AG08395 (cell line): ENCODE results near the gene GCH1.
"Not testable (repeated sequence)": the region's sequence is repeated elsewhere in the genome, so short reads cannot be mapped to it uniquely, and the experiment has no call there.

Experiments used
- DNase-seq: peaks from one replicate; pipeline ENCODE4 v3.0.0; 2012; ENCODE audit warnings: mixed read lengths, low spot score

GCH1 gene

DNA sequence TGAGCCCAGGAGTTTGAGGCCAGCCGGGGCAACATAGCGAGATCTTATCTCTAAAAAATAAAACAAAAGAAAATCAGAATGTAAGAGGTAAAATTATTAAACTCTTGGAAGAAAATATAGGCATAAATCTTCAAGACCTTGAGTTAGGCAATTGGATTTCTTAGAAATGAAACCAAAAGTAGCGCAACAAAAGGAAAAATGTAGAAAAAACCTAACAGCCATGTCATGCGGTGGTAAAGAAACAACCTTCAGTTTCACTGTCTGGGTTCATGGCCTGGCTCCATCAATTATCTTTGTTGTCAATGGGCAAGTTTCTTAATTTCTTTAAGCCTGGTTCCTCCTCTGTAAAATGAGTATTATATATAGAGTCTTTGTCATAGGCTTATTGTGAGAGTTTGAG lies 5.6 kb upstream of the GCH1 start:
- DNase-seq, result no peak

DNA sequence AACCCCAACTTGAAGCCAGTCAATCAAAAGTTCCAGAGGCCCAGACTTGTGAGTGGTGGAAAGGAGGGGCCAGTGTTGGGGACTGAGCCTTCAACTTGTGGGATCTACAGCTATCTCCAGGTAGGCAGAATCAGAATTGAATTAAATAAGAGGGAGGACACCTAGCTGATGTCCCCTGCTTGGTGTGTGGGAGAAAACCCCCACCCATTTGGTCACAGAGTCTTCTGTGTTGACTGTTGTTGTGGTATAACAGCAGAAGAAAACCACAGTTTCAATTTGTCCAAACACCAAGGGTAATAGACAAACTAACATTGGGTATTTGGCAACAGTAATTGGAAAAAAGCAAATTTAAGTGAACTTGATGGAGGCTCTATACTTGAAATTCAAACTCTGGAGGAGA lies 3.4 kb upstream of the GCH1 start:
- DNase-seq, result no peak

DNA sequence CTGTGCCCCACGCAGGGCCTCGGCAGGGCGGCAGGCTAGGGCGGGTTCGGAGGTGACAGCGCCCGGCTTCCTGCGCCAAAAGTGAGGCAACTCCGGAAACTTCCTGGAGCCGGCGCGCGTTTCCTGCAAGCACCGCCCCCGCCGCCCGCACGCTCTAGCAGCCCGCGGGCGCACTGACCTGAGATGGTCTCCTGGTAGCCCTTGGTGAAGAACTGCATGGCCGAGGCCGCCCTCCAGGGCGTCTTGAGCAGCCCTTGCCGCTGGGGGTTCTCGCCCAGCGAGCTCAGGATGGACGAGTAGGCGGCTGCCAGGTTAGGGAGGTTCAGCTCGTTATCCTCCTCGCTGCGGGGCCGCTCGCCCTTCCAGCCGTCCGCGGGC lies 494 bp downstream of the GCH1 start:
- DNase-seq, result peak; percentile 19

DNA sequence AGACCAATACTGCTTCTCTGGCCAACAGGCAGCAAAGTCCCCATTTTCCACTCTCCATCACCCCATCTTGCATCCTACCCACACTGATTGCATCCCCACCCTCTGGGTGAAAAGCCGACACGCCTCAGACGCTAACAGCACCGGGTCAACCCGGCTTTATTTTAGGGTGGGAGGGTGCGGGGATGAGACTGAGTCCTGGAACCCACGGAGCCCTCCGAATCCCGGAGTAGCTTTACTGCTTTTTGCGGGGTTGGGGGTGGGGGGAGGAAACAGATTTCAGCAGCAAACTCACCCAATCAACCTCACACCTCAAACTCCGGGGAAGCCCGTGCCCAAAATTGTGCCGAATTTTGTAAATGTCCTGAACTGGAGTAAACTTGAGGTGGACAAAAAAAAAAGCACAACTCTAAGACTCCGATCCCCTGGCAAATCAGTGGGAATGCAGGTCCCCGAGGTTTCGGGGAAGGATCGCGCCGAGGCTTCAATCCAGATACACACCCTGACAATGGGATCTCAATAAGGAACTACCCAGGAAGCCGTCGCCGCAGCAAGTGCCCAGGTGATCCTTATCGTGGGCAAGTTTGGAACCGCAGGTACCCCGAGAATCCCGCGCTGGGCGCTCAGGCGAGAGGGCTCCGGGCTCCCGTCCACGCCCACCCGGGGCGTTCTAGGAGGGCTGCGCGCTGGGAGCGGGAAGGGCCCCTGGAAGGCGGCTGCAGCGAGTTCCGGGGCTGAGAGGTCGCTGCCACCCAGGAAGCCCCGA lies 1.1 kb downstream of the GCH1 start:
- no peak for DNase-seq

DNA sequence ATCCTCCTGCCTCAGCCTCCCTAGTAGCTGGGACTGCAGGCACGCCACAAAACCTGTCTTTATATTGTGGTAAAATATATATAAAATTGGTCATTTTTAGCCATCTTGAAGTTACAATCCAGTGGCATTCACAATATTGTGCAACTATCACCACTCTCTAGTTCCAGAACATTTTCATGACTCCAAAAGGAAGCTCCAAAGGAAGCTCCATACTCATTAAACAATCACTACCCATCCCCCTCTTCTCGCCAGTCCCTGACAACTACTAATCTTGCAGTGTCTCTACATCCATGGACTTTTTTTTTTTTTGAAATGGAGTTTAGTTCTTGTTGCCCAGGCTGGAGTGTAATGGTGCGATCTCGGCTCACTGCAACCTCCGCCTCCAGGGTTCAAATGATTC lies 3.1 kb downstream of the GCH1 start:
- no peak for DNase-seq

DNA sequence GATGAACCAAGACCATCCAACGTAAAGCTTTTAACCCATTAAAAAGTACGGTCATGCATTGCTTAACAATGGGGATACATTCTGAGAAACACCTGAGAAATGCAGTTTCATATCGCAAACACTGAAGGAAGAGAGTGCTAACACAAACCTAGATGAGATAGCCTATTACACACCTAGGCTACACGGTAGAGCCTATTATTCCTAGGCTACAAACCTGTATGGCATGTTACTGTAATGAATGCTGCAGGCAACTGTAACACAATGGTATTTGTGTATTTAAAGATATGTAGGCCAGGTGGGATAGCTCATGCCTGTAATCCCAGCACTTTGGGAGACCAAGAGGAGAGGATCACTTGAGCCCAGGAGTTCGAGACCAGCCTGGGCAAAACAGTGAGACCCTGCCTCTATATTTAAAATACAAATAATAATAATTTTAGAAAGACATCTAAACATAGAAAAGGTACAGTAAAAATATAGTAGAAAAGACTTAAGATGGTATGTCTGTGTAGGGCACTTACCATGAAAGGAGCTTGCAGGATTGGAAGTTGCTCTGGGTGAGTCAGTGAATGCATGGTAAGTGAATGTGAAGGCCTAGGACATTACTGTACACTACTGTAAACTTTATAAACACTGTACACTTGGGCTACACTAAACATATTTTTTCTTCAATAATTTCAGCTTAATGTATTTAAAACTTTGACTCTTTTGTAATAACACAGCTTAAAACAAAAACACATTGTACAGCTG lies 4.6 kb downstream of the GCH1 start:
- DNase-seq, result not testable (repeated sequence)

DNA sequence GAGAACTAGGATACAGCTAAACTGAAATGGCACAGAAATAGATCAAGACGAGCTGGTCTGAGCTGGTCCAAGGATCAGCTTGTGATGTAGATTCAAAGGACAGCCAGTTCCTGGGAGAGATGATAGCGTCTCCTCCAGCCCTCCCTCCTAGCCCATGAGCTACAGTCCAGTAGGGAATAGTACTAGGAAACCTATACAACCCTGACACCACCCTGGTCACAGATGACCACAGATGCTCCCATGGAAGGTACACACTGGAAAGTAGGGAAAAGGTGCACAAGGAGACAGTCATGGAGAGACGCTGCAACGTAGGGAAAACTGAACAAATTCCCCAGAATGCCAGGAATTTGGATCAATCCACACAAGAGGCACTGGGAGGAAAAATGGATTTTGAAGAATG lies 6.9 kb downstream of the GCH1 start:
- no peak for DNase-seq

DNA sequence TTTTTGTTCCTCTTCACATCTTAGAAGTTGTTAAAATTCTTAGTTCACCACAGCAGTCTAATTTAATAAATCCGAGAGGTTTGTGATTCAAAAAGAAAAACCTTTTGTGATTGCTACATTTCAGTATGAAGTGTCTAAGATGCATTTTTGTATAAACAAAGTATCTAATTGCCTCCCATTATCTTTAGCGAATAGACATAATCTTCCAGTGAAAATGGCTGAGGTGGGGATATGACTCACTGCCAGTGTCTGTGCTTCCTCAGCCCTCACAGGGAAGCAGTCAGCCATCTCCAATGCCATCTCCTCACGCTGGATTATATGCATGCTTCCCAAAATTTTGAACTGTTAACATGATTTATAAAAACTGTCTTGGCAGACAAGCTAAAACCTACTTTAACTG lies 7.6 kb downstream of the GCH1 start:
- DNase-seq, result peak; percentile 26

DNA sequence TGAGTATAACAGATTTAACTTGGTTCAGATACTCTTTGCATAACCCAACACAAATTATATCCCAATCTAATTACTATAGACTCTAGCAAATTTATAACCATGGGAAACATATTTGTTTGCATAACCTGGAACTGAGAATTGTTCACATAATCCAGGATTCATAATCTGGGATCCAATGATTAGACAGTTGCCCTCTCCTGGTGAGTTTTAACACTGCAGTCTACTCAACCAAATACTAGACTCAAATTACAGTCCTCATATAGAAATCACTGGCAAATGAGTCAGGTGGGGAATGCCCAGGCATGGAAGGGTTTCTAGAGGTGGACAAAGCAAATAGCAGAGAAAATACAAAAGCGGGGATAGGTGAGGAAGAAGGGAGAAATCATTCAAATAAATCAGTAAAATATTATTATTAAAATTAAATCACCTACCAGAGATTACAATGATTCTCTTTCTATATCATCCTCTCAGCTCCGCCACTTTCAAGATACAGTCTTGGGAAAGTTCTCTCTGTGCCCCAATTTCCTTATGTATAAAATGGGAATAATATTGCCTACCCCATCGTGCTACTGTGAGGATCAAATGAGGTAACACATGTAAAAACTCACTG lies 9.4 kb downstream of the GCH1 start:
- DNase-seq, result peak; percentile 63

DNA sequence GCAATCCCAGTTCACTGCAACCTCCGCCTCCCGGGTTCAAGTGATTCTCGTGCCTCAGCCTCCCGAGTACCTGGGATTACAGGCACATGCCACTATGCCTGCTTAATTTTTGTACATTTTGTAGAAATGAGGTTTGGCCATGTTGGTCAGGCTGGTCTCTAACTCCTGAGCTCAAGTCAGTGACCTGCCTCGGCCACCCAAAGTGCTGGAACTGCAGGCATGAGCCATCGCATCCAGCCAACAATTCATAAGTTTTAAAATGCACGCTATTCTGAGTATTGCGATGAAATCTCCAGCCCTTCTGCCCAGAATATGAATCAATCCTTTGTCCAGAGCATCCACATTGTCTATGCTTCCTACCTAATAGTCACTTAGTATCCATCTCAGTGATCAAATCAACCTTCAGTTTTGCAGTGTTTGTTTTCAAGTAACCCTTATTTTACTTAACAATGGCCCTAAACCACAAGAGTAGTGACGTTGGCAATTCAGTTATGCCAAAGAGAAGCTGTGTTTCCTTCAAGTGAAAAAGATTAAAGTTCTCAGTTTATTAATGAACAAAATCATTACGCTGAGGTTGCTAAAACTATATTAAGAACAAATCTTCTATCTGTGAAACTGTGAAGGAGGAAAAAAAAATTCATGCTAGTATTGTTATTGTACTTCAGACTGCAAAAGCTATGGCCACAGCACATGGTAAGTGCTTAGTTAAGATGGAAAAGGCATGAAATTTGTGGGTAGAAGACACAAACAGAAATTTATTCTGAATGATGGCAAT lies 11.0 kb downstream of the GCH1 start:
- DNase-seq, result no peak

DNA sequence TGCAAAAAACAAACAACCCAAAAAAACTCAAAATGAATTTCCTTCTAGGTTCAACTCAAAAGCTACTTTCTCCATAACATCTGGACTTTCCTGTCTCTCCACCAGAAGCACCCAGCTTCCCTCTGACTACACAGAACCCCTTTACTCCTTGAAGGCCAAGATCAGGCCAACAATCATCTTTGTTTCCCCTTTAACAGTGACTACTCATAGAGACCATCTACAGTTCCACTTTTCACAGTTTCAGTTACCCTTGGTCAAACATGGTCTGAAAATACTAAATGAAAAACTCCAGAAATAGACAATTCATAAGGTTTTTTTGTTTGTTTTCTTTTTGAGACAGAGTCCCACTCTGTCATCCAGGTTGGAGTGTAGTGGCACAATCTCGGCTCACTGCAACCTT lies 11.8 kb downstream of the GCH1 start:
- DNase-seq, result no peak

DNA sequence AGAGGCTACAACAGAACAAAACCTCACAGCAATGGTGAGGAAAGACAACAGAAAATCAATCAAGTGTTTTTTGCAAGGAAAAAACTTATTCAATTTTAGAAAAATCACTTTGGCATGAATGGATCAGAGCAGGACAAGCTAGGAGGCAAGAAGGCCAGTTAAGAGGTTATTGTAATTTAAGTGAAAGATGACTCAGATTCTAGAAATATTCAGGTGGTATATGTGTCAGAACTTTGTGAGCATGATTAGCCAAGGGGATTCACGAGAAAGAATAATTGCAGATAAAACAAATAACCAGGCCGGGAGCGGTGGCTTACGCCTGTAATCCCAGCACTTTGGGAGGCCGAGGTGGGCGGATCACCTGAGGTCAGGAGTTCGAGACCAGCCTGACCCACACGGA lies 12.7 kb downstream of the GCH1 start:
- DNase-seq, result no peak

DNA sequence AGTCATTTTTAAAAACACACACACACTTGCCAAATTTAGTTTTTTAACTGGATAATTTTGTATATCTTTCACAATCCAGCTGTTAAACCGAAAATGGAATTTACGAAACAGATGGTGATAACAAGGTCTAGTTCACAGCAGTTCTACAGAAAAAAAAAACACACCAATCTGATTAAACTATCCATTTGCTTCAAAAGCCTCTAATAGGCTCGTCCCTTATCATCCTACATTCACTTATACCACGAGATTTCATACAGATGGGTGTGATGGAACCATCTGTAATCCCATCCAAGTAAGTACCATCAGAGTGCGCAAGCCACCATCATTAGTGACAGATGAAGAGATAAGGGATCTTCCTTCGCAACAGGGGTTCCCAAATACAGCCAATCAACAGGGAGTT lies 20.1 kb downstream of the GCH1 start:
- DNase-seq, result no peak

DNA sequence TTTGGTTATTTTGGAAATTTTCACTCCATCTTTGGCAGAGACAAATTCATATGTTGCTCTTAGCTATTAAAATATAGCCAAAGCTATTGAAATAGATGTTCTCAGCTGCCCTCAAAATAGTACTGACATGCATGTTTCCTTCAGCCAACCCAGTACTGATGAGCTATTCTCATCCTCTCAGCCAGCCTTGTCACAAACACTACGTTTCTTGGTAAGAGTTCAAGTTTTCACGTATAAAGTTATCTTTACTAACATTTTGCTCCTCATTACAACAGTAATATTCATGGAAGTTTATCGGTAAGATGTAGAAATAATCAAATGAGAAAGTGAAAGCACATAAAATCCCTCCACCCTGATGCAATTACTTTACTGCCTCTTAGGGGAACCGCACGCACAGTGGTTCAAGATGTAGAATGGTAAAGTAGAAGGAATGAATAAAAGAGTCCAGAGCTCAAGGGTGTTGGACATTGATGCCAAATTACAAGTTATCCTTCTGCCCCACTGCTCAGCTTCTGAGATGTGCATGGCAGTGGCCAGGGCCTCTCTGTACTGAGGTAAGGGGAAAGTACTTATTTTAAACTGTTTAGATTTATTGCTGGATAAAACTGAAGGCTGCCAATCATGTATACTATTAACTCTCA lies 20.7 kb downstream of the GCH1 start:
- peak; percentile 29 for DNase-seq

DNA sequence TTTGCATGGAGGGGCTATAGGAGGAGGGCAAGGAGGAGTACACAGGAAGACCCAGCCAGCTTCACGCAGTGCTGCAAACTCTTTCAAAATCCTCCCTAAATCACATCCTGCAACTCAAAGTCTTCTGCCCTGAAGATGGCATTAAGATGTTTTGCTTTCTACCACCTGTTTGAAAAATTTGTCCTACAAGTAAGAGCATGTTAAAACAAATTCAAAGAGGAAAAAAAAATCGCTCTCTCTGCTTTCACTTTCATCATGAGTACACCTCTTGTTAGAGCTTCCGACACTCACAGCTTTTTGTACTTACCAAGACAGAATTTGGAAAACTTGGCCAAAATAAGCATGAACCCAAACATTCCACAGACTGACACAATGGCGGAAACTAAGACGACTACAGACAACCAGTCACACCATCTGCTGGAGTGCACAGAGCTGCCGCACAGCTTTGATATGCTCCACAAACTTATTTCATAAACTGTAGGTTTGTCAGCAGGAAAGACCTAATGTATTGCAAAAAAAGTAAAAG lies 21.3 kb downstream of the GCH1 start:
- DNase-seq, result peak; percentile 55

DNA sequence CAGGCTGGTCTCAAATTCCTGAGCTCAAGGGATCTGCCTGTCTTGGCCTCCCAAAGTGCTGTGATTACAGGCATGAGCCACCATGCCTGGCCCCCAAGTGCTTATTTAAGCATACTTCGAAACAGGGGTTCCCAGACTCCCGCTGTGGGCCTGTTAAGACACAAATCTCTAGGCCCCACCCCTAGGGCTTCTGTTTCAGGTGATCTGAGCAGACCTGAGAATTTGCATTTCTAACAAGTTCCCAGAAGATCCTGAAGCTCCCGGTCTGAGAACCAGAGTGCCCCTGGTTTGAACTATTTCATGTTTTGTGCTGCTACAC lies 25.0 kb downstream of the GCH1 start:
- DNase-seq, result no peak

DNA sequence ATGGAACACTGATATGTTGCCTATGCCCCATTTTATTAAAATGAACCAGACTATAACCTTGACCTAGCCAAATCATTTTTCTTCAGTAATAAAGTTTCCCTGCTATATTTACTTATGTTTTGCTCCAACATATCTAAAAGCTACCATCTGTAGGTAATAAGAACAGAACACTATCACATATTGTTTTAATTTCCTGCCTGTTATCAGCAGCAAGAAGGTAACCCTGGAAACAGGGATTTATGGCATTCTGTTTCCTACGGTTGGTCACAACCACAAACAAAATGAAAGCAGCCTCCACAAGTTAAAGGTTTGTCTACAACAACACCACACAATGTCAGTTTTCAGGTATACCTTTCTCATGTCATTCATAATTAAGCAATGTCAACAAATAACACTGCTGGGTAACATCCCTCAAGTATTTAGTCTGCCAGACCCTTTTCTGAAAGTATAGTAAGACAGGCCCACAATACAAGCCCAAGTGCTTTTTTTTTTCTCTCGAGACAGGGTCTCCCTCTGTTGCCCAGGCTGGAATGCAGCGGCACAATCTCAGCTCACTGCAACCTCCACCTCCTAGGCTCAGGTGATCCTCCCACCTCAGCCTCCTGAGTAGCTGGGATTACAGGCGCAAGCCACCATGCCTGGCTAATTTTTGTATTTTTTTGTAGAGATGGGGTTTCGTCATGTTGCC lies 25.5 kb downstream of the GCH1 start:
- DNase-seq, result no peak

DNA sequence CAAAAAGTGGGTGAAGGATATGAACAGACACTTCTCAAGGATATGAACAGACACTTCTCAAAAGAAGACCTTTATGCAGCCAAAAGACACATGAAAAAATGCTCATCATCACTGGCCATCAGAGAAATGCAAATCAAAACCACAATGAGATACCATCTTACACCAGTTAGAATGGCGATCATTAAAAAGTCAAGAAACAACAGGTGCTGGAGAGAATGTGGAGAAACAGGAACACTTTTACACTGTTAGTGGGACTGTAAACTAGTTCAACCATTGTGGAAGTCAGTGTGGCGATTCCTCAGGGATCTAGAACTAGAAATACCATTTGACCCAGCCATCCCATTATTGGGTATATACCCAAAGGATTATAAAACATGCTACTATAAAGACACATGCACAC lies 27.0 kb downstream of the GCH1 start:
- not testable (repeated sequence) for DNase-seq

DNA sequence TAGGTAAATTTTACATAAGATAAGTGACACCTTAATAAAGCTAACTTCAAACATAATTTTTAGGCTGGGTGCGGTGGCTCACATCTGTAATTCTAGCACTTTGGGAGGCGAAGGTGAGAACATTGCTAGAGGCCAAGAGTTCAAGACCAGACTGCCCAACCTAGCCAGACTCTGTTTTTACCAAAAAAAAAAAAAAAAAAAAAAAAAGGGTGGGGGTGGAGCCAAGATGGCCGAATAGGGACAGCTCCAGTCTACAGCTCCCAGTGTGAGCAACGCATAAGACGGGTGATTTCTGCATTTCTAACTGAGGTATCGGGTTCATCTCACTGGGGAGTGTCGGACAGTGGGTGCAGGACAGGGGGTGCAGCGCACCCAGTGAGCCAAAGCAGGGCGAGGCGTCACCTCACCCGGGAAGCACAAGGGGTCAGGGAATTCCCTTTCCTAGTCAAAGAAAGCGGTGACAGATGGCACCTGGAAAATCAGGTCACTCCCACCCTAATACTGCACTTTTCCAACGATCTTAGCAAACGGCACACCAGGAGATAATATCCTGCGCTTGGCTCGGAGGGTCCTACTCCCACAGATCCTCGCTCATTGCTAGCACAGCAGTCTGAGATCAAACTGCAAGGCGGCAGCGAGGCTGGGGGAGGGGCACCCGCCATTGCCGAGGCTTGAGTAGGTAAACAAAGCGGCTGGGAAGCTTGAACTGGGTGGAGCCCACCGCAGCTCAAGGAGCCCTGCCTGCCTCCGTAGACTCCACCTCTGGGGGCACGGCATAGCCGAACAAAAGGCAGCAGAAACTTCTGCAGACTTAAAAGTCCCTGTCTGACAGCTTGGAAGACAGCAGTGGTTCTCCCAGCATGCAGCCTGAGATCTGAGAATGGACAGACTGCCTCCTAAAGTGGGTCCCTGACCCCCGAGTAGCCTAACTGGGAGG lies 32.2 kb downstream of the GCH1 start:
- DNase-seq, result not testable (repeated sequence)

DNA sequence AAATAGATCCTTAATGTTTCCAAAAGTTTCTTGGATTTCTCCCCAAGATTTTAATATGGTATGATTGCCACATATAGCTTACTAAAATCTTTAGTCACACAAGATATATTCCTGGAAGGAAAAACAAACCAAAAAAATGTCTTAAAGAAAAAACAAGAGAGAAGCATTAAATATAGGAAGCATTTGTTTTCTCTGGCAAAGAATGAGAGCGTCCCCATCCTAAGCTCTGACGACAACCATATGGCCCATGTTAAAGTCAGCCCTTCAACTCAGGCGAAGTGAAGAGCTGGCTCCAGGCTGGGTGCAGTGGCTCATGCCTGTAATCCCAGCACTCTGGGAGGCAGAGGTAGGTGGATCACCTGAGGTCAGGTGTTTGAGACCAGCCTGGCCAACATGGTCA lies 35.6 kb downstream of the GCH1 start:
- DNase-seq, result no peak
